Brain pericyte (primary cell): ENCODE data around the gene OR56A3.

Experiments used
- DNase-seq: peaks from one replicate; pipeline ENCODE4 v3.0.0-alpha.2; 2012; ENCODE audit warnings: low read depth, low spot score

The OR56A3 gene

DNA sequence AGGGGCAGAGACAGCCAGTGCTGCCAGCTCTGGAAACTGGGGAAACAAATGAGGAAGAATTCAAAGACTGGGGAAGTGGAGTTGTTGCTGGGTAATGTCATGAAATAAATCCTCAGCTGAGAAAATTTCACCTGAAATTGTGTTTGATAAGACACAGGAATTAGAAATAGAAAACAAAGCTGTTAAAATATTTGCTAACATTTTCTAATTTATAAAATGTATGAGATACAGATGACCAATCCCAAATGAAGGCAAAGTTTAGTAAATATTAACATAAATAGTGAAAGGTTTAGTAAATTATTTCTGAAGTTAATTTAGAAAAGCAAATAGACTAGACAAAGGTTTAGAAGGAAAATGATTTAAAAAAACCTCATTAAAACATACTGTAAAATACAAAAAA lies 26.3 kb downstream of the OR56A3 start, which contains the start of gene OR56A5:
OR56A5 (minus strand) TSS at position 101 of the 400 bp plus-strand sequence; CDS start at position 101, 0 bp downstream.
- DNase-seq: no peak

DNA sequence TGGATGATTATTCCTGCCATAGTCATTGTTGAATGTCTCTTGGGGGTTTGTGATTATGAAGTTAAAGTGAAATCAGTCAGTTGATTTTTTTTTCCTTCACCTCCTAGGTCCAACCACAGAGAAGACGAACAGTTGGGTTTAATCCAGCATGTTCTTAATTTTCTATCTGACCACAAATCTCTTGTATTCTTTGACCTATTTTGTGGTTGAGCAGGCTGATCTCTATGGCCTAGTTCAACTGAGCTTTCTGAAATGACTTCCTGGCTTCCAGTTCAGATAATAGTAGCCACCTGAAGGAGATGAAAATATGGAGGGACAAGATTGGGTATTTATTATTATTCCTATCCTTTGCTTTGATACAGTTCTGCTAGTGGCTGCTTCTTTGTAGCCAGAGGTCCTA lies 31.5 kb downstream of the OR56A3 start:
- no peak for DNase-seq

DNA sequence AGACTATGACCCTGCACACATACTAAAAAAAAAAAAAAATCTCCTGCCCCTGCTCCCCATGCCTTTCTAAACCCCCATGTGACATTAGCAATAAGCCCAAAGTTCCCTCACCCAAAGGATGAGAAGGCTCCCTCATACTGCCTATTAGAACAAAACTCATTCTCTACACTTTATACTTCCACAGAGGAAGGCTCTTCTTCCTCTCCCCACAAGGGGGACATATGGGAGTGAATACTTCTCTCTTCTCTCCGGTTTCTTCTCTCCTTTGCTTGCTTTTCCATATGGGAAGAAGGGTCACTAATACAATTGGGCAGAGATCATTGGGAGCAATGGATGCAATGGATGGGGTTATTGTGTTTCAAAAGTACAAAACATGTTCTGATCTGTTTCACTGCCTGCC lies 41.4 kb downstream of the OR56A3 start:
- no peak for DNase-seq

DNA sequence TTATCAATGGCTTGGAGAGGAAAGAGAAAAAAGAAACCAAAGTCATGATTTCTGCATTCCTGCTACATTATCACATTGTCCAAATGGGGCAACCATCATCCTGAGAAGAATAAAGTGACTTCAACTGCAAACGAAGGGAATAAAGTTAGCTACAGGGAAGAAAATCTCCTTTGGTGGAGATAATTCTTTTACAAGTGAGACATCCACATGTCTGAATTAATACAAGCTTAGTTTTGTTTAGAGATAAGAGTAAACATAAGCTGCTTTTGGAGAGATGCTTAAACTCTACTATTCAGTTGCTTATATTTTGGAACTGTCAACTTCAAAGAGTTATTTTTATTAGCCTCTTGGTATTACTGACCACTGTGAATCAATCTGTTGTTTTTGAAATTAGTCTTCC lies 44.8 kb downstream of the OR56A3 start, which contains the start of gene OR52L1:
OR52L1 (minus strand) TSS at position 101 of the 400 bp plus-strand sequence; CDS start at position 46, 55 bp downstream.
- no peak for DNase-seq

DNA sequence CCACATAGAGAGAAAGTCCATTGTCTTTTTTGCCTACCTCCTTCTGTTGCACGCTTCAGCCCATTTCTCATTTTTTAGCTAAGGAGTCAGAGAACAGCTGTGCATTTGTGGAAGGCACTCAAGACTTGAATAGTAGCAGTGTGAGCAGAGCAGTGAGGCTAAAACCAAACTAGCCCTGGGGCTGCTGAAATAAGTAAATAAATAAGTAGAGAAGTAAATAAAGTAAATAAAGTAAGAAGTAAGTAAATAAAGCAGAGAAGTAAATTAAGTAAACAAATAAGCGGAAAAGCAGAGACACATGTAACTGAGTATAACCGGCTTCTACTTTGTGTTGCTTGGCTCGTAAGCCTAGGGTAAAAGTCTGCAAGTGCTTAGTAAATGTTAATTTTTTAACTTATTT lies 47.2 kb downstream of the OR56A3 start:
- no peak for DNase-seq

DNA sequence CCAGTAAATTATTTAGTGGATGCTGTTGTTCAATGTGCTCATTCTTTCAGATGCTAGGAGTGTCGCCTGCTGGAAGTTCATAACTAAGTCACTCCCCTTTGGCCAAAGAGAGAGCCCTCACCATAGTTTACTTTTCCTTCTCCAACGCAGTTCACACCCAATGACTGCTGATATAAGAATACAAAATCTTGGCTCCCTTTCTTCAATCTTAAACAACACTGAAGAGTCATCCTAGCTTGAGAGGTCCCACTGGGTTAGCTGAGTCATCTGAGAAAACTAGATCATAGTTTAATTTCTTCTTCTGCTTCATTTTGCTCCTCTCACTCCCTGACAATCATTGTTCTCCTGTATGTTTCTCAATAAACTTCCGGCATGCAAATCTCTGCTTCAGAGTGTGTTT lies 50.1 kb downstream of the OR56A3 start:
- no peak for DNase-seq

DNA sequence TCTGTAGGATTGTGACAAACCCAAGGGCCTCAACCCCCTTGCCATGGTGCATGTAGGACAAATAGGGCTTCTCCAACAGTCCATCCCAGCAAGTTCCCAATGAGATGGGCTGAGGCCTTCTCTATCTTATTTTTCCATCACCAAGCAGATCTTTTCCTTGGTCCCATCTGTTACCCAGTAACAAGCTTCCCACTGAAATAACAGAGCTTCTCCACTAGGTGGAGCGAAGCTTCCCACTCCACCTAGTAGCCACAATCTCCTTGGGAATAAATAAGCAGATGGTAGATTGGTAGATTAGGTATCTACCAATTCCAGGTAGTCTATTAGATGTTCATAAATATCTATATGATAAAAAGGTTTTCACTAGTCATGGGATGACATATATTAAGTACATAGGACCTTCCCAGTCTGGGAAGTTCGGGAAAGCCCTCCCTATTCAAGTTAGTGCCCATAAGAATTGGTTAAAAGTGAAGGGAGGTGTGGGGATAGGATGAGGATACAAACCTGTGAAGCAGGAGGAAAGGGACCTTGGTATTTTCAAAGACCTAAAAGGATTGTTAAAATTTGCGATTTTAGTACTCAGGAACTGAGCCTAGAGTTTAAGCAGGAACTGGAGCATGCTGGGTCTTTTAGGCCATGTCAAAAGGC lies 50.7 kb downstream of the OR56A3 start:
- DNase-seq: no peak

DNA sequence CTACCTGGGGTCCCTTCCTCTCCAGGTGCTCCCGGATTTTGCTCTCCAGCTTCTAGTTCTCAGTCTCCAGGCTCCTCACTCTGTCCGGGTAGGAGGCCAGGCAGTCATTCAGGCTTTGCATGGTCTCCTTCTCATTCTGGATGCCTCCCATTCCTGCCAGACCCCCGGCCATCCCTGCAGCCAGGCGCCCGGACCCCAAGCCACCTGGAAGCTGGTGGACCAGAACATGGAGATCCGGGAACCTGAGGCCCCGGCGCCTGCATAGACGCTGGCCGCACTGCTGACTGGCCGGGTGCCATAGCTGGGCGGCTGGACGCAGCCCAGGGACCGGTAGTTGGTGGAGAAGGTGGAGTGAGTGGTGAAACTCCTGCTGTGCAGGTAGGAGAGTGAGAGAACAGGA lies 52.7 kb downstream of the OR56A3 start:
- DNase-seq: no peak
